Uterus (tissue), 4 donors: ENCODE data around the gene PTGDS. TPM values are rescaled to one million over a fixed set of nuclear protein-coding genes. Genes with fewer than 3 reads are reported as not detected.

Experiments
- DNase-seq, 2 donors: peaks; one replicate each; pipeline ENCODE4 v3.0.0-alpha.2; 2019 to 2020
- H3K27ac ChIP-seq, 2 donors: fragments of 200-600 bp; sonication (generic); 1 replicate in 1 of 2; 2 replicates in 1 of 2; pipeline ENCODE4 v1.5.1; 2016 to 2018
- H3K27me3 ChIP-seq, 2 donors: fragments of 200-600 bp; sonication (generic); one replicate each; pipeline ENCODE4 v1.5.1; 2018 to 2019; ENCODE audit warnings: control low read depth in 1 of 2
- H3K36me3 ChIP-seq, 2 donors: fragments of 200-600 bp; sonication (generic); one replicate each; pipeline ENCODE4 v1.5.1; 2019; ENCODE audit warnings: control low read depth in 1 of 2
- H3K4me1 ChIP-seq, 2 donors: fragments of 200-600 bp; sonication (generic); one replicate each; pipeline ENCODE4 v1.5.1; 2018 to 2019; ENCODE audit warnings: control low read depth in 1 of 2
- H3K4me3 ChIP-seq, 2 donors: fragments of 200-600 bp; sonication (generic); 1 replicate in 1 of 2; 2 replicates in 1 of 2; pipeline ENCODE4 v1.5.1; 2018 to 2019; ENCODE audit warnings: mild to moderate bottlenecking in 1 of 2
- H3K9me3 ChIP-seq, 2 donors: fragments of 200-600 bp; sonication (generic); one replicate each; pipeline ENCODE4 v1.5.1; 2019; ENCODE audit warnings: control low read depth in 1 of 2
- CTCF ChIP-seq, 4 experiments: fragments of 200-600 bp in 2 of 4; fragments of 450-650 bp in 2 of 4; sonication (generic) in 2 of 4; IDR thresholded peaks; one replicate each; pipeline ENCODE4 v1.5.1; 2016 to 2019; ENCODE audit warnings: antibody characterized with exemption in 4 of 4, mild to moderate bottlenecking in 2 of 4, moderate library complexity in 1 of 4
- POLR2A ChIP-seq, 2 donors: fragments of 450-650 bp; IDR thresholded peaks; one replicate each; pipeline ENCODE4 v1.6.1; 2016; ENCODE audit warnings: antibody characterized with exemption in 2 of 2, mild to moderate bottlenecking in 1 of 2, moderate library complexity in 1 of 2
- intact Hi-C: fragments of 100-400 bp; cut with DNase I; formaldehyde crosslinking; loops from one replicate; pipeline ENCODE4 v1.15.1; 2023; ENCODE audit warnings: low total_unique reads
- total RNA-seq, 4 donors: library from RNA; depleted of rRNA in 3 of 4; stranded (reverse); fragments of >200 nt in 3 of 4; gene quantifications; one replicate each; pipeline versions ENCODE4 v1.1.0 to v1.2.4, GENCODE V29; 2014 to 2023
- donor health status: DM: yes; HTN: yes; CAD: no.

PTGDS gene
- total RNA-seq, 4 donors from 2014 or later, result 13.5 to 116 (median 58.8) TPM

GRCh38 chr9:136958898-136959850, 18.1 kb upstream of the PTGDS start:
- Histone ChIP-seq H3K4me1 (no peaks in the 10 kb centered on the region), H3K36me3 (no peaks in the 10 kb centered on the region), H3K27ac (no peak overlapping the region), H3K9me3 (no peaks in the 10 kb centered on the region), H3K4me3 (no peak overlapping the region), H3K27me3 (no peaks in the 10 kb centered on the region)
- no peak for DNase-seq
- intact Hi-C loops, result no loop called here
- TF ChIP-seq CTCF (IDR thresholded peaks at IDR 0.05) (no peak), POLR2A (IDR thresholded peaks at IDR 0.05) (no peak)

GRCh38 chr9:136960212-136960937, 16.9 kb upstream of the PTGDS start:
- intact Hi-C loops, result no loop called here
- H3K9me3 ChIP-seq, result no peaks in the 10 kb centered on the region
- no peak overlapping the region for H3K27ac ChIP-seq
- TF ChIP-seq POLR2A (IDR thresholded peaks at IDR 0.05) (no peak), CTCF (IDR thresholded peaks at IDR 0.05) (no peak)
- H3K4me3 ChIP-seq, result no peak overlapping the region
- H3K27me3 ChIP-seq, result no peaks in the 10 kb centered on the region
- no peaks in the 10 kb centered on the region for H3K4me1 ChIP-seq
- no peaks in the 10 kb centered on the region for H3K36me3 ChIP-seq
- DNase-seq, result no peak

- H3K27me3 ChIP-seq, result no peaks in the 10 kb centered on the region
- DNase-seq, result no peak
- intact Hi-C loops, result no loop called here
- no peaks in the 10 kb centered on the region for H3K36me3 ChIP-seq
- no peak overlapping the region for H3K4me3 ChIP-seq
- H3K27ac ChIP-seq, result no peak overlapping the region
- no peaks in the 10 kb centered on the region for H3K9me3 ChIP-seq
- TF ChIP-seq POLR2A (IDR thresholded peaks at IDR 0.05), result no peak
- TF ChIP-seq CTCF (IDR thresholded peaks at IDR 0.05), result no peak
- H3K4me1 ChIP-seq, result no peaks in the 10 kb centered on the region
These were observed 16.4 kb upstream of the PTGDS start for GRCh38 chr9:136960938-136961275.

GRCh38 chr9:136961279-136962065, 15.8 kb upstream of the PTGDS start:
- intact Hi-C loops, result no loop called here
- no peaks in the 10 kb centered on the region for H3K27me3 ChIP-seq
- H3K9me3 ChIP-seq, result no peaks in the 10 kb centered on the region
- no peaks in the 10 kb centered on the region for H3K4me1 ChIP-seq
- H3K4me3 ChIP-seq, result no peak overlapping the region
- DNase-seq, result no peak
- TF ChIP-seq POLR2A (IDR thresholded peaks at IDR 0.05), result no peak
- no peak overlapping the region for H3K27ac ChIP-seq
- no peaks in the 10 kb centered on the region for H3K36me3 ChIP-seq

GRCh38 chr9:136962163-136962562, 15.1 kb upstream of the PTGDS start:
- no peak overlapping the region for H3K27ac ChIP-seq
- no peak for DNase-seq
- no peaks in the 10 kb centered on the region for H3K4me1 ChIP-seq

More at GRCh38 chr9:136962163-136962562, 15.1 kb upstream of the PTGDS start:
- Histone ChIP-seq H3K27me3 (no peaks in the 10 kb centered on the region), H3K9me3 (no peaks in the 10 kb centered on the region), H3K36me3 (no peaks in the 10 kb centered on the region), H3K4me3 (no peak overlapping the region)
- intact Hi-C loops, result no loop called here
- TF ChIP-seq CTCF (IDR thresholded peaks at IDR 0.05), result no peak
